H9 (cell line): ENCODE measurements around the gene HHLA2. TPM values are rescaled to one million over a fixed set of nuclear protein-coding genes. Genes with fewer than 3 reads are reported as not detected.

Experiments
- DNase-seq: peaks from one replicate; pipeline ENCODE4 v3.0.0-alpha.2; 2017
- H2AFZ ChIP-seq: one replicate; pipeline ENCODE4 v1.6.1; 2013; ENCODE audit warnings: mild to moderate bottlenecking, low read length, control low read depth, moderate library complexity
- H2AK5ac ChIP-seq: 2 replicates; pipeline ENCODE4 v1.6.1; 2013; ENCODE audit warnings: low read length, control low read depth, mixed read lengths; ENCODE audit not compliant: insufficient read length
- H2BK120ac ChIP-seq: one replicate; pipeline ENCODE4 v1.6.1; 2013; ENCODE audit warnings: low read depth, mild to moderate bottlenecking, low read length, control low read depth, inconsistent platforms; ENCODE audit not compliant: poor library complexity, severe bottlenecking
- H2BK12ac ChIP-seq: 2 replicates; pipeline ENCODE4 v1.6.1; 2013; ENCODE audit warnings: low read length, control low read depth, mixed read lengths, low read depth; ENCODE audit not compliant: insufficient read length
- H2BK15ac ChIP-seq: 2 replicates; pipeline ENCODE4 v1.6.1; 2013; ENCODE audit warnings: low read depth, low read length, control low read depth
- H2BK20ac ChIP-seq: one replicate; pipeline ENCODE4 v1.6.1; 2013; ENCODE audit warnings: low read depth, mild to moderate bottlenecking, low read length, control low read depth, inconsistent platforms; ENCODE audit not compliant: poor library complexity, severe bottlenecking
- H2BK5ac ChIP-seq: 2 replicates; pipeline ENCODE4 v1.6.1; 2013; ENCODE audit warnings: low read length, control low read depth, mixed read lengths; ENCODE audit not compliant: insufficient read length
- H3K14ac ChIP-seq: 2 replicates; pipeline ENCODE4 v1.6.1; 2013; ENCODE audit warnings: low read length, control low read depth; ENCODE audit not compliant: insufficient read depth
- H3K18ac ChIP-seq: 2 replicates; pipeline ENCODE4 v1.6.1; 2013; ENCODE audit warnings: low read depth, mild to moderate bottlenecking, mixed read lengths, low read length, control low read depth; ENCODE audit not compliant: insufficient read length
- H3K23ac ChIP-seq: 2 replicates; pipeline ENCODE4 v1.6.1; 2013; ENCODE audit warnings: low read length, control low read depth, mixed read lengths, low read depth; ENCODE audit not compliant: insufficient read length
- H3K23me2 ChIP-seq: 2 replicates; pipeline ENCODE4 v1.6.1; 2013; ENCODE audit warnings: low read depth, mild to moderate bottlenecking, mixed read lengths, low read length, control low read depth; ENCODE audit not compliant: insufficient read length, poor library complexity, severe bottlenecking
- H3K27ac ChIP-seq: 2 replicates; pipeline ENCODE4 v1.5.1; 2013; ENCODE audit warnings: low read length, control low read depth, mixed read lengths, low read depth; ENCODE audit not compliant: insufficient read length
- H3K27me3 ChIP-seq: 2 replicates; pipeline ENCODE4 v1.6.1; 2013; ENCODE audit warnings: low read length, control low read depth, inconsistent platforms; ENCODE audit not compliant: insufficient read depth
- H3K4ac ChIP-seq: 2 replicates; pipeline ENCODE4 v1.6.1; 2013; ENCODE audit warnings: low read depth, mild to moderate bottlenecking, control low read depth, inconsistent platforms, low read length, moderate library complexity
- H3K4me1 ChIP-seq: 2 replicates; pipeline ENCODE4 v1.6.1; 2013; ENCODE audit warnings: low read length, control low read depth, inconsistent platforms; ENCODE audit not compliant: insufficient read depth
- H3K4me2 ChIP-seq: 2 replicates; pipeline ENCODE4 v1.6.1; 2013; ENCODE audit warnings: low read length, control low read depth, mixed read lengths; ENCODE audit not compliant: insufficient read length, insufficient read depth
- H3K56ac ChIP-seq: 2 replicates; pipeline ENCODE4 v1.6.1; 2013; ENCODE audit warnings: low read depth, mild to moderate bottlenecking, mixed read lengths, low read length, control low read depth; ENCODE audit not compliant: insufficient read length
- H3K79me1 ChIP-seq: 2 replicates; pipeline ENCODE4 v1.6.1; 2013; ENCODE audit warnings: low read depth, mild to moderate bottlenecking, moderate library complexity, low read length, control low read depth, inconsistent platforms; ENCODE audit not compliant: insufficient read depth, poor library complexity, severe bottlenecking
- H3K79me2 ChIP-seq: 2 replicates; pipeline ENCODE4 v1.6.1; 2013; ENCODE audit warnings: low read length, control low read depth, inconsistent platforms; ENCODE audit not compliant: insufficient read depth
- H3K9ac ChIP-seq: 2 replicates; pipeline ENCODE4 v1.6.1; 2013; ENCODE audit warnings: low read length, control low read depth, mixed read lengths; ENCODE audit not compliant: insufficient read length; ENCODE audit errors: extremely low read depth
- H3K9me3 ChIP-seq: one replicate; pipeline ENCODE4 v1.6.1; 2013; ENCODE audit warnings: low read depth, low read length, inconsistent platforms; ENCODE audit not compliant: control insufficient read depth
- H3T11ph ChIP-seq: one replicate; pipeline ENCODE4 v1.6.1; 2013; ENCODE audit warnings: mild to moderate bottlenecking, low read length, control low read depth, inconsistent platforms
- H4K20me1 ChIP-seq: one replicate; pipeline ENCODE4 v1.6.1; 2013; ENCODE audit not compliant: control insufficient read depth, insufficient read length, insufficient read depth
- H4K5ac ChIP-seq: 2 replicates; pipeline ENCODE4 v1.6.1; 2013; ENCODE audit warnings: low read depth, mild to moderate bottlenecking, mixed read lengths, low read length, control low read depth; ENCODE audit not compliant: insufficient read length
- H4K8ac ChIP-seq: replicated peaks from 2 replicates; pipeline ENCODE4 v1.6.1; 2013; ENCODE audit warnings: low read length, control low read depth, mixed read lengths, low read depth; ENCODE audit not compliant: insufficient read length
- H4K91ac ChIP-seq: 2 replicates; pipeline ENCODE4 v1.6.1; 2013; ENCODE audit warnings: low read depth, mild to moderate bottlenecking, moderate library complexity, mixed read lengths, low read length, control low read depth; ENCODE audit not compliant: insufficient read length
- H3K27ac Mint-ChIP-seq, 3 experiments: 2 replicates in 2 of 3; 3 replicates in 1 of 3; pipeline ENCODE4 v1.8.0; 2020 to 2021; ENCODE audit warnings: mixed read lengths in 3 of 3, mild to moderate bottlenecking in 1 of 3, moderate library complexity in 1 of 3
- H3K27me3 Mint-ChIP-seq: 2 replicates; pipeline ENCODE4 v1.8.0; 2021; ENCODE audit warnings: low read depth, mild to moderate bottlenecking, moderate library complexity, mixed read lengths
- H3K36me3 Mint-ChIP-seq, 3 experiments: 2 replicates in 2 of 3; 3 replicates in 1 of 3; pipeline ENCODE4 v1.8.0; 2020 to 2021; ENCODE audit warnings: low read depth in 3 of 3, mixed read lengths in 3 of 3; ENCODE audit not compliant: insufficient read depth in 1 of 3
- H3K4me1 Mint-ChIP-seq, 2 experiments: 2 replicates each; pipeline ENCODE4 v1.8.0; 2020; ENCODE audit warnings: mixed read lengths in 2 of 2
- H3K4me3 Mint-ChIP-seq, 2 experiments: 2 replicates in 1 of 2; 3 replicates in 1 of 2; pipeline ENCODE4 v1.8.0; 2020 to 2021; ENCODE audit warnings: mild to moderate bottlenecking in 2 of 2, mixed read lengths in 2 of 2, moderate library complexity in 1 of 2
- H3K9me3 Mint-ChIP-seq, 2 experiments: 2 replicates in 1 of 2; 3 replicates in 1 of 2; pipeline ENCODE4 v1.8.0; 2020; ENCODE audit warnings: mild to moderate bottlenecking in 2 of 2, mixed read lengths in 2 of 2, moderate library complexity in 1 of 2
- WGBS: extraction: QIAGEN DNeasy Blood & Tissue Kit; methylation state at CpG from one replicate; pipeline ENCODE4 v1.1.7; 2013; ENCODE audit warnings: missing lambda C conversion rate, low lambda C conversion rate, mixed read lengths; ENCODE audit not compliant: insufficient read length; ENCODE audit errors: extremely low coverage; 5-methylcytosine and 5-hydroxymethylcytosine counted together
- total RNA-seq: library from RNA; stranded (reverse); gene quantifications from 2 replicates; pipeline ENCODE4 v1.2.1, GENCODE V29; 2021
- TF ChIP-seq, protein P1 (sequence below): fragments of 200-600 bp; sonication (generic); conservative IDR thresholded peaks from 3 replicates; pipeline ENCODE4 v1.8.0; 2021; ENCODE audit warnings: antibody characterized with exemption, mild to moderate bottlenecking

HHLA2 gene
- total RNA-seq, 1 experiment from 2014 or later: not detected

DNA sequence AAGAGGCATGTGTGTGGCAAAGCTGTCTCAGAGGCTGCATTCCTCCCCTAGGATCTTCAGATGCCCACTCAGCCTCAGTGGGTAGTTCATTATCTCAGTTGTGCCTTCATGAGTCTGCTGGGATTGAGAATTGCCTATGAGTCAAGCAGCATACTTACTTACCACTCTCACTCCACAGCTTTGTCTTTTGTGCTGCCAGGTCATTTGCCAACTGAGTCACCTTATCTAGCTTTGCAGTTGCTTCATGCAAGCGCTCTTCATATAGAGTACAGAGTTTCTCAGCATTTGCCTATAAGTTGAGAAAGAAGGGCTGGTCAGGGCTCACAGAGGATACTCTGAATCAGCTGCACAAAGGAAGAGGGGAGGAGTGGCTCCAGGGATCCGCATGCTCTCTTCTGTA is 124.6 kb downstream of the HHLA2 start:
- H3K9ac ChIP-seq: no peak overlapping the region
- no peak overlapping the region for H3K4ac ChIP-seq
- H3K79me2 ChIP-seq: no peaks in the 10 kb centered on the region
- no peaks in the 10 kb centered on the region for H3K27me3 Mint-ChIP-seq
- H3K4me2 ChIP-seq: no peak overlapping the region
- no peak overlapping the region for H3K18ac ChIP-seq
- H3K56ac ChIP-seq: no peak overlapping the region
- H3K23me2 ChIP-seq: no peaks in the 10 kb centered on the region
- no peak overlapping the region for H2BK15ac ChIP-seq
- no peak overlapping the region for H3K27ac Mint-ChIP-seq
- no peak overlapping the region for H4K8ac ChIP-seq
- no peak overlapping the region for H3K4me3 Mint-ChIP-seq
- no peaks in the 10 kb centered on the region for H3K36me3 Mint-ChIP-seq
- H2BK5ac ChIP-seq: no peak overlapping the region
- no peak overlapping the region for H2BK120ac ChIP-seq
- no peak overlapping the region for H2BK12ac ChIP-seq
- WGBS: no CpG with 5 or more reads among the region's 2 CpGs
- H3T11ph ChIP-seq: no peak overlapping the region
- H3K27ac ChIP-seq: no peak overlapping the region
- no peaks in the 10 kb centered on the region for H3K4me1 Mint-ChIP-seq
- no peaks in the 10 kb centered on the region for H3K27me3 ChIP-seq
- DNase-seq: no peak
- no peaks in the 10 kb centered on the region for H3K4me1 ChIP-seq
- no peaks in the 10 kb centered on the region for H3K79me1 ChIP-seq
- no peak overlapping the region for H3K14ac ChIP-seq
- H4K5ac ChIP-seq: no peak overlapping the region
- H2AK5ac ChIP-seq: no peak overlapping the region
- no peak overlapping the region for H4K91ac ChIP-seq
- H2BK20ac ChIP-seq: no peak overlapping the region
- no peak overlapping the region for H3K23ac ChIP-seq
- H4K20me1 ChIP-seq: no peaks in the 10 kb centered on the region
- TF ChIP-seq, protein P1, sequence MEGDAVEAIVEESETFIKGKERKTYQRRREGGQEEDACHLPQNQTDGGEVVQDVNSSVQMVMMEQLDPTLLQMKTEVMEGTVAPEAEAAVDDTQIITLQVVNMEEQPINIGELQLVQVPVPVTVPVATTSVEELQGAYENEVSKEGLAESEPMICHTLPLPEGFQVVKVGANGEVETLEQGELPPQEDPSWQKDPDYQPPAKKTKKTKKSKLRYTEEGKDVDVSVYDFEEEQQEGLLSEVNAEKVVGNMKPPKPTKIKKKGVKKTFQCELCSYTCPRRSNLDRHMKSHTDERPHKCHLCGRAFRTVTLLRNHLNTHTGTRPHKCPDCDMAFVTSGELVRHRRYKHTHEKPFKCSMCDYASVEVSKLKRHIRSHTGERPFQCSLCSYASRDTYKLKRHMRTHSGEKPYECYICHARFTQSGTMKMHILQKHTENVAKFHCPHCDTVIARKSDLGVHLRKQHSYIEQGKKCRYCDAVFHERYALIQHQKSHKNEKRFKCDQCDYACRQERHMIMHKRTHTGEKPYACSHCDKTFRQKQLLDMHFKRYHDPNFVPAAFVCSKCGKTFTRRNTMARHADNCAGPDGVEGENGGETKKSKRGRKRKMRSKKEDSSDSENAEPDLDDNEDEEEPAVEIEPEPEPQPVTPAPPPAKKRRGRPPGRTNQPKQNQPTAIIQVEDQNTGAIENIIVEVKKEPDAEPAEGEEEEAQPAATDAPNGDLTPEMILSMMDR: no peak
- no peaks in the 10 kb centered on the region for H3K9me3 ChIP-seq
- H3K9me3 Mint-ChIP-seq: no peaks in the 10 kb centered on the region
- H2AFZ ChIP-seq: no peak overlapping the region

Other genes with a start within 250 kb of the HHLA2 start
- 15.4 and 18.8 TPM in 2 replicates for gene CD47, start 205.5 kb upstream of the HHLA2 start, total RNA-seq
- gene IFT57, start 74.1 kb upstream of the HHLA2 start, total RNA-seq: 21.4 and 21.9 TPM in 2 replicates
- gene MYH15, start 214.0 kb downstream of the HHLA2 start, total RNA-seq: 0.07 and 0.13 TPM in 2 replicates